Ascending aorta (tissue), 2 donors: ENCODE measurements around the gene GOLM1. TPM values are rescaled to one million over a fixed set of nuclear protein-coding genes. Genes with fewer than 3 reads are reported as not detected.

Source experiments
- DNase-seq, 2 donors: peaks; one replicate each; pipeline ENCODE4 v3.0.0-alpha.2; 2019; ENCODE audit warnings: low spot score in 2 of 2
- H3K27ac ChIP-seq, 2 donors: fragments of 200-600 bp; sonication (generic); one replicate each; pipeline ENCODE4 v1.5.1; 2016 to 2017; ENCODE audit warnings: mild to moderate bottlenecking in 1 of 2
- H3K27me3 ChIP-seq: fragments of 200-600 bp; sonication (generic); one replicate; pipeline ENCODE4 v1.5.1; 2017
- H3K36me3 ChIP-seq, 2 donors: fragments of 200-600 bp; sonication (generic); one replicate each; pipeline ENCODE4 v1.5.1; 2016
- H3K4me1 ChIP-seq, 2 donors: fragments of 200-600 bp; sonication (generic); one replicate each; pipeline ENCODE4 v1.5.1; 2016 to 2017; ENCODE audit warnings: mild to moderate bottlenecking in 1 of 2
- H3K4me3 ChIP-seq, 2 donors: fragments of 200-600 bp; sonication (generic); one replicate each; pipeline ENCODE4 v1.5.1; 2016 to 2017; ENCODE audit warnings: mild to moderate bottlenecking in 1 of 2
- H3K9me3 ChIP-seq, 2 donors: fragments of 200-600 bp; sonication (generic); one replicate each; pipeline ENCODE4 v1.5.1; 2016
- intact Hi-C: fragments of 100-400 bp; cut with DNase I; formaldehyde crosslinking; loops from one replicate; pipeline ENCODE4 v1.15.1; 2023
- total RNA-seq: library from RNA; depleted of rRNA; stranded (reverse); fragments of >200 nt; gene quantifications from one replicate; pipeline ENCODE4 v1.1.0, GENCODE V29; 2016
- TF ChIP-seq, protein P1 (sequence below), 3 experiments: fragments of 200-600 bp in 2 of 3; fragments of 450-650 bp in 1 of 3; sonication (generic) in 2 of 3; IDR thresholded peaks; one replicate each; pipeline ENCODE4 v1.5.1; 2016 to 2019; ENCODE audit warnings: antibody characterized with exemption in 3 of 3, mild to moderate bottlenecking in 1 of 3, moderate library complexity in 1 of 3

The GOLM1 gene
- total RNA-seq, 1 donor from 2014 or later = 24.4 TPM

DNA sequence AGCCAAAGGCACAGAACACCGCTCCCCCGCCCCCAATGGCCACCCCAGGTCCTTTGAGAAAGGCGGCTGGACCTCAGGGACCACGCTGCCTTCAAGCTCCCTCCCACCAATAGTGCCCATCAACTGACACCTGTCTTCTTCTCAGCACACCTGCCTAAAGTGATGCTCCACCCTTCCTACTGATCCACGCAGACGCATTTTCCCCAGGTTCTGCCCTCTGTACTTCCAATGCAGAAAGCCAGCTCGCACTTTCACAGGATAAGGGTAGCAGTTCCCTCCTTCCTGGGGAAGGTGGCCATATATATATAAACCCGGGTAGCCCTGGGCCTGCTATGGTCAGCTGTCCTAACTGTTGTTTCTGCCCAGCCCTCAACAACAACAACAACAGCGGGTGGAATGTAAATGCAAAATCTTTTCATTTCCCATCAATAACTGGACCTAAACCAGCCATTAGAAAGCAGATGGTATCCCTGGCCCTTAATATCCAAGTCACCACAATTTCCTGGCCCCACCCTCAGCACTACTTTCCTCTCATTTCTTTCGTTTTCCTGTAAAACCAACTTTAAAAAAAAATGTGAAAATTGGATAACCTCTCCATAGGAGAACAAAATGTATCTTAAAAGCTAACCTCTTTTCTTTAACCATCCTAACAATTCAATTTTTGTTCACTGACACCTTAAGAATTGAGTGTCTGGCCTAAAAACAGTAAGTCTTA, 1.7 kb downstream of the GOLM1 start:
- H3K36me3 ChIP-seq = no peaks in the 10 kb centered on the region
- H3K27ac ChIP-seq = no peak overlapping the region
- no peak for DNase-seq
- no peak overlapping the region for H3K4me3 ChIP-seq
- TF ChIP-seq, protein P1, sequence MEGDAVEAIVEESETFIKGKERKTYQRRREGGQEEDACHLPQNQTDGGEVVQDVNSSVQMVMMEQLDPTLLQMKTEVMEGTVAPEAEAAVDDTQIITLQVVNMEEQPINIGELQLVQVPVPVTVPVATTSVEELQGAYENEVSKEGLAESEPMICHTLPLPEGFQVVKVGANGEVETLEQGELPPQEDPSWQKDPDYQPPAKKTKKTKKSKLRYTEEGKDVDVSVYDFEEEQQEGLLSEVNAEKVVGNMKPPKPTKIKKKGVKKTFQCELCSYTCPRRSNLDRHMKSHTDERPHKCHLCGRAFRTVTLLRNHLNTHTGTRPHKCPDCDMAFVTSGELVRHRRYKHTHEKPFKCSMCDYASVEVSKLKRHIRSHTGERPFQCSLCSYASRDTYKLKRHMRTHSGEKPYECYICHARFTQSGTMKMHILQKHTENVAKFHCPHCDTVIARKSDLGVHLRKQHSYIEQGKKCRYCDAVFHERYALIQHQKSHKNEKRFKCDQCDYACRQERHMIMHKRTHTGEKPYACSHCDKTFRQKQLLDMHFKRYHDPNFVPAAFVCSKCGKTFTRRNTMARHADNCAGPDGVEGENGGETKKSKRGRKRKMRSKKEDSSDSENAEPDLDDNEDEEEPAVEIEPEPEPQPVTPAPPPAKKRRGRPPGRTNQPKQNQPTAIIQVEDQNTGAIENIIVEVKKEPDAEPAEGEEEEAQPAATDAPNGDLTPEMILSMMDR (IDR thresholded peaks at IDR 0.05) = no peak
- peaks cover 0 to 8% of the 10 kb centered on the region in 2 donors for H3K4me1 ChIP-seq
- no peaks in the 10 kb centered on the region for H3K27me3 ChIP-seq
- H3K9me3 ChIP-seq = no peaks in the 10 kb centered on the region
- intact Hi-C loops = no loop called here

DNA sequence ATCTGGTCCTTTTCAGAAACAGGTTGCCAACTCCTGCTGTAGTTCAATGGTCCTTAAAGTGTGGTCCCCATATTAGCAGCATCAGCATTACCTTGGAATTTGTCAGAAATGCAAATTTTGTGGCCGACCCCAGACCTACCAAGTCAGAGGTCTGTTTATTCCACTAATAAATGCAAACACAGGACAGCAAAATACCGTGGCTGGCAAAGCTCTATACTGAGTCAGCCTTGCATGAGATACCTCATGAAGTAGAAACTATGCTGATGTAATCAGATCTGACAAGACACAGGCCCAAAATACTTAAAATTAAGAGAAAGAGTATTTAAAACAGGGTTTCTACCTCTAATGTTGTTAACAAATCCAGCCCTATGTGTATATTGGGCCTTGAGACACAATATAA, 3.0 kb downstream of the GOLM1 start:
- DNase-seq = no peak
- no peaks in the 10 kb centered on the region for H3K36me3 ChIP-seq
- no peak overlapping the region for H3K27ac ChIP-seq
- peaks cover 0 to 8% of the 10 kb centered on the region in 2 donors for H3K4me1 ChIP-seq
- intact Hi-C loops = no loop called here
- no peaks in the 10 kb centered on the region for H3K9me3 ChIP-seq
- H3K4me3 ChIP-seq = no peak overlapping the region
- TF ChIP-seq, protein P1 (IDR thresholded peaks at IDR 0.05) = no peak
- no peaks in the 10 kb centered on the region for H3K27me3 ChIP-seq

DNA sequence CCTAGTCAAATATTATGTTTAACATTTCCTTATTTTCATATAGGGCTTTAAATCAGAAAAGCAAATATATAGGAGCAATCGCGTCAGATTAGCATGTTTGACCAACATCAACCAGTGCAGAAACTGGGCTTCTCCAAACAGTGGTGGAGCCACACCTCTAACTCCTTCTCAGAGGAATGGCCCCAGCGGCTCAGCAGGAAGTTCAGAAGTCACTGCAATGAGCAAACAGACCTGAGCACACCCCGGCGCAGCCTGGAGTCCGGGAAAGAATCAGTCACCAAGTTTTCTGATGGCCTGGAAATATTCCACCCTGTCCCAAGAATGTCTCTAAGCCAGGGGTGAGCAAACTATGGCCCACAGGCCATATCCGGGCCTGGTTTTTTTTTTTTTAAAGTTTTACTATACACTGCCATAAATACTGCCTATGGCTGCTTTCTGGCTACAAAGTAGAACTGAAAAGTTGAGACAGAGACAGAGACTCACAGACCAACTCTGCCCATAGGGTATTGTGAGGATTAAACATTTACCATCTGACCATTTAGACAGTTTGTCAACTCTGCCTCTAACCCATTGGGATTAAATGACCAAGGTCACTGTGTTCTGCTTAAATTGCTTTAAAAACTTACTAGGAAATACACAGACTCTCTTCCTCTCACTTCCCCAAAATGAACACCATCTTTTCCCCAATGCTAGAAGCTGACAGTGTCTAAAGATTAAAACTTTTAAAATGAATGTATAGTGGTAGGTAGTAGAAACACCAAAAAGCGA, 5.4 kb downstream of the GOLM1 start:
- Histone ChIP-seq H3K27me3 (no peaks in the 10 kb centered on the region), H3K4me1 (peaks cover 0 to 8% of the 10 kb centered on the region in 2 donors), H3K36me3 (no peaks in the 10 kb centered on the region), H3K27ac (no peak overlapping the region), H3K9me3 (no peaks in the 10 kb centered on the region), H3K4me3 (no peak overlapping the region)
- intact Hi-C loops = no loop called here
- TF ChIP-seq, protein P1 (IDR thresholded peaks at IDR 0.05) = no peak
- DNase-seq = no peak

DNA sequence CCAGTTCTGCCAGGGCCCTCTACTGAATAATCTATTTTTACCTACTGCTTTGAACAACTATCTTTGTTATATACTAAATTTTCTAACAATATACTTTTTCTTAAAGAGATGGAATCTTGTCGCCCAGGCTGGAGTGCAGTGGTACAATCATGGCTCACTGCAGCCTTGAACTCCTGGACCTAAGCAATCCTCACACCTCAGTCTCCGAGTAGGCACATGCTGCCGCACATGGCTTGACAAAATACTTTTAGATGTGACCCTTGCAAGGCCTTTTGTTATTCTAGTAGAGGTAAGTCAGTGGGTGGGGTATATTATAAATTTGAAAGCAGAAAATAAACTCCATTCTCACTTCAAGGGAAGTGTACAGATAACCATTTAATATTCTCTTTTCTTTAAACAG, 7.9 kb downstream of the GOLM1 start:
- TF ChIP-seq, protein P1 (IDR thresholded peaks at IDR 0.05) = no peak
- no peak overlapping the region for H3K27ac ChIP-seq
- no peaks in the 10 kb centered on the region for H3K9me3 ChIP-seq
- no peaks in the 10 kb centered on the region for H3K27me3 ChIP-seq
- no peak overlapping the region for H3K4me3 ChIP-seq
- H3K4me1 ChIP-seq = no peaks in the 10 kb centered on the region
- intact Hi-C loops = no loop called here
- H3K36me3 ChIP-seq = no peaks in the 10 kb centered on the region
- no peak for DNase-seq

DNA sequence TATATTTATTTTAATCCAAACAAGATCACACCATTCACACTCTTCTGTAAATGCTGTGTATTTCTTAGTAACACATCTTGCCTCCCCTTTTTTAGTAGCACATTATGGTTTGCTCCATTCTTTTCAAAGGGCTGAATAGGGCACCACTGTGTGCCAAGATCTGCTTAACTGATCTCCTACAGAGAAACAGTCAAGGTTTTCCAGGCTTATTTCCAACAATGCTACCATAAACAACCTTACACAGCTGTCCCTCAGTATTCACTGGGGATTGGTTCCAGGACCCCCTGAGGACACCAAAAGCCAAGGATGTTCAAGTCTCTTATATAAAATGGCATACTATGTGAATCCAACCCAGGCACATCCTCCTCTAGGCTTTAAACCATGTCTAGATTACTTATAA, 16.5 kb downstream of the GOLM1 start:
- Histone ChIP-seq H3K27ac (no peak overlapping the region), H3K27me3 (no peaks in the 10 kb centered on the region), H3K36me3 (no peaks in the 10 kb centered on the region), H3K9me3 (no peaks in the 10 kb centered on the region), H3K4me3 (no peak overlapping the region), H3K4me1 (no peaks in the 10 kb centered on the region)
- TF ChIP-seq, protein P1 (IDR thresholded peaks at IDR 0.05) = no peak
- intact Hi-C loops = no loop called here
- DNase-seq = no peak
